ENCODE measurements around the gene CNOT3.
A peak's percentile ranks its signal among the peaks of the same experiment; 100 is the strongest.

CNOT3 gene

DNA sequence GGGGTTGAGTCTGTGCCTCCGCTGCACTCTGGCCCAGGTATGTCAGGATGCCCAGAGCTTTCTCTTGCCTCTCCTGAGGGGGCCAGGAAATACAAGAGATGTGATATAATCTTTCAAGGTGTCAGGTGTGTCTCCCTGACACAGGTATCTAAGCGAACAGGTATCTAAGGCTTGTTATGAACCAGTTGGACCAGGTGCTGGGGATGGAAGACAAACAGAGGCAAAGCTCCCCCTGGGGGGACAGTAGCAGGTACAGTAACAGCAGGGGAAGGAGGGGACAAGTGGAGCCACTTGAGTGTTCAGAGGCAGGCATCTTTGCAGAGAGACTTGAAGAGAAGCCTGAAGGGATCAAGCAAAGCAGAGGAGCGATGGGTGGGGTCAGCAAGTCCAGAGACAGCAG is 19.4 kb downstream of the CNOT3 start:
- TF ChIP-seq, protein P1, sequence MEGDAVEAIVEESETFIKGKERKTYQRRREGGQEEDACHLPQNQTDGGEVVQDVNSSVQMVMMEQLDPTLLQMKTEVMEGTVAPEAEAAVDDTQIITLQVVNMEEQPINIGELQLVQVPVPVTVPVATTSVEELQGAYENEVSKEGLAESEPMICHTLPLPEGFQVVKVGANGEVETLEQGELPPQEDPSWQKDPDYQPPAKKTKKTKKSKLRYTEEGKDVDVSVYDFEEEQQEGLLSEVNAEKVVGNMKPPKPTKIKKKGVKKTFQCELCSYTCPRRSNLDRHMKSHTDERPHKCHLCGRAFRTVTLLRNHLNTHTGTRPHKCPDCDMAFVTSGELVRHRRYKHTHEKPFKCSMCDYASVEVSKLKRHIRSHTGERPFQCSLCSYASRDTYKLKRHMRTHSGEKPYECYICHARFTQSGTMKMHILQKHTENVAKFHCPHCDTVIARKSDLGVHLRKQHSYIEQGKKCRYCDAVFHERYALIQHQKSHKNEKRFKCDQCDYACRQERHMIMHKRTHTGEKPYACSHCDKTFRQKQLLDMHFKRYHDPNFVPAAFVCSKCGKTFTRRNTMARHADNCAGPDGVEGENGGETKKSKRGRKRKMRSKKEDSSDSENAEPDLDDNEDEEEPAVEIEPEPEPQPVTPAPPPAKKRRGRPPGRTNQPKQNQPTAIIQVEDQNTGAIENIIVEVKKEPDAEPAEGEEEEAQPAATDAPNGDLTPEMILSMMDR (IDR thresholded peaks at IDR 0.05), result no peak

- TF ChIP-seq, protein P1 (IDR thresholded peaks at IDR 0.05), result no peak
Measured at GRCh38 chr19:54158812-54159351, 21.3 kb downstream of the CNOT3 start.

GRCh38 chr19:54159352-54160181 is 22.0 kb downstream of the CNOT3 start, which contains the start of gene LENG1:
TSS of gene LENG1 (minus strand) at chr19:54159721. CDS start at chr19:54159695, 26 bp downstream.
- TF ChIP-seq, protein P1 (IDR thresholded peaks at IDR 0.05), result peak; percentile 26; the same call in 1 of the 2 replicates

- TF ChIP-seq, protein P1 (IDR thresholded peaks at IDR 0.05), result no peak
Measured at GRCh38 chr19:54160182-54160811, 22.7 kb downstream of the CNOT3 start.

DNA sequence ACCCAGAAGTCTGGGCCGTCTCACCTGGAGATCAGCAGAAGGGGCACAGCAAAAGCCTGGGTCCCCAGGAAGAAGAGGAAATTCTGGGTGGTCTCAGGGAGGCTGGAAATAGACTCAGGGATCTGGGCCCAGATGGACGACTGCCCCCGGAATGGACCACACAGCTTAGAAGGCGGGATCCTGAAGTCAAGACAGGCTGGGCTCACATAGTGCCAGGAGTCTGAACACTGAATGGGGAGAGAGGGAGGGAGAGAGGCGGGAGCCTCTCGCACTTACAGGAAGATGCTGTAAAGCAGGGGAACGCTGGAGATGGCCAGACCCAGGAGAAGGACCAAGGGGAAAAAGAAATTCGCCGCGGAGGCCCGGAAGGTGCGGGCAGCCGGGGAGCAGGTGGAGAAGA is 23.3 kb downstream of the CNOT3 start:
- TF ChIP-seq, protein P1 (IDR thresholded peaks at IDR 0.05), result no peak

- TF ChIP-seq, protein P1 (IDR thresholded peaks at IDR 0.05), result no peak
Measured at GRCh38 chr19:54162241-54162805, 24.8 kb downstream of the CNOT3 start.

DNA sequence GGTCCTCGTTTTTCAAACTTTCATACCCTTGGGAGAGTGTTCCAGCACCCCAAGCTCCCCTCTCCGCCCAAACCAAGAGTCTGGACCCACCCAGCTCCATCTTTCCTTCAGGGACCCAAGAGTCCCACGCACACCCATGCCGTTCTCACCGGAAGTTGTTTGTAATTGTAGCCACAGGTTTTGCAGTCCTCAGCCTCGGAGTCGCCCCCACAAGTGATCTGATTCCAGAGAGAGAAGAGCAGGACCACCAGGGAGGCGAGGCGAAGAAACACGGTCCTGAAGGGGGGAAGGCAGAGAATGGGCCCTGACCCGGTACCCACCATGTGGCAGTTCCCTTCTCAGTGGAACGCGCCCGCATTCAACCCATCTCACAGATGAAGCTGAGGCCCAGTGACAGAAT is 25.3 kb downstream of the CNOT3 start:
- TF ChIP-seq, protein P1 (IDR thresholded peaks at IDR 0.05), result no peak
